GM19238 (cell line): ENCODE data around the gene TMEM94.
A peak's percentile ranks its signal among the peaks of the same experiment; 100 is the strongest.

Experiments used
- DNase-seq: peaks from one replicate; pipeline ENCODE4 v3.0.0; 2011; ENCODE audit warnings: low spot score; ENCODE audit not compliant: insufficient read length

Gene TMEM94

GRCh38 chr17:75496005-75496404 lies 39.6 kb downstream of the TMEM94 start:
- no peak for DNase-seq

GRCh38 chr17:75498039-75498725 lies 41.7 kb downstream of the TMEM94 start:
- DNase-seq = no peak

GRCh38 chr17:75498726-75499213 lies 42.3 kb downstream of the TMEM94 start:
- DNase-seq = no peak

GRCh38 chr17:75499313-75500022 lies 43.0 kb downstream of the TMEM94 start:
- no peak for DNase-seq

- no peak for DNase-seq
Observed at GRCh38 chr17:75500419-75501216, 44.2 kb downstream of the TMEM94 start.

- DNase-seq = no peak
Observed at GRCh38 chr17:75501378-75502071, 45.1 kb downstream of the TMEM94 start.

GRCh38 chr17:75502072-75502720 lies 45.8 kb downstream of the TMEM94 start:
- no peak for DNase-seq

- DNase-seq = no peak
Observed at GRCh38 chr17:75502721-75503329, 46.4 kb downstream of the TMEM94 start.

GRCh38 chr17:75503337-75503950 lies 47.0 kb downstream of the TMEM94 start:
- DNase-seq = no peak

- DNase-seq = no peak
Observed at GRCh38 chr17:75503976-75504346, 47.5 kb downstream of the TMEM94 start.

GRCh38 chr17:75504347-75505151 lies 48.1 kb downstream of the TMEM94 start:
- peak; percentile 80 for DNase-seq

GRCh38 chr17:75505152-75505409 lies 48.6 kb downstream of the TMEM94 start:
- no peak for DNase-seq

- DNase-seq = no peak
Observed at GRCh38 chr17:75505640-75506039, 49.2 kb downstream of the TMEM94 start.

- no peak for DNase-seq
Observed at GRCh38 chr17:75506134-75506533, 49.7 kb downstream of the TMEM94 start.

GRCh38 chr17:75506888-75507287 lies 50.5 kb downstream of the TMEM94 start:
- no peak for DNase-seq

- DNase-seq = no peak
Observed at GRCh38 chr17:75507733-75508719, 51.6 kb downstream of the TMEM94 start.

GRCh38 chr17:75508931-75509361 lies 52.5 kb downstream of the TMEM94 start:
- DNase-seq = no peak

GRCh38 chr17:75509528-75510258 lies 53.3 kb downstream of the TMEM94 start:
- no peak for DNase-seq
